ENCODE results near the gene FAM163B.

The FAM163B gene

DNA sequence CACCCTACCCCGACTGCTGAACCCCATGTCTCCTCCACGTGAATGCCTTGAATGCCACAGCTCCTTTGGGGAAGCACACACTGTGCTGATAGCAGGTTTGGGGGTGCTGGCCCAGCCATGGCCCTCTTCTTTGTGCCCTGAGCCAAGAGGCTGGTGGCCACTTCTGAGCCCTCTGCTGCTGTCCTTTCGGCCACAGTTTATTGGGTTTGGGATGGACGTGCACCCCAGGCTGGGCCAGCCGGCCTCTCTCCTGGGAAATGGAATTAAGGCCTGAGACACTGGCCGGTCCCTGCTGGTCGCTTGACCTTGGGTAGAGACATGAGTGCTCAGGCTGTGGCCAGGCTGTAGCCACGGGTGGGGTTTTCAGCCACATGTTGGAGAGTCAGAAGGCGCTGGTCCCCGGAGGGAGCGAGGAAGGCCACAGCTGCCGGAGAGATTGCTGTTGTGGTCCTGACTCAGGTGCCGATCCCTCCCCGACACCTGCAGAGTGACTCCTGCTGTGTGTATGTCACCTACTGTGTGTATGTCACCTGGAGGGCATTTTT lies 26.6 kb downstream of the FAM163B start:
- no peak for DNase-seq (ENCODE audit: low read depth in 2 of 3, low spot score in 2 of 3)

DNA sequence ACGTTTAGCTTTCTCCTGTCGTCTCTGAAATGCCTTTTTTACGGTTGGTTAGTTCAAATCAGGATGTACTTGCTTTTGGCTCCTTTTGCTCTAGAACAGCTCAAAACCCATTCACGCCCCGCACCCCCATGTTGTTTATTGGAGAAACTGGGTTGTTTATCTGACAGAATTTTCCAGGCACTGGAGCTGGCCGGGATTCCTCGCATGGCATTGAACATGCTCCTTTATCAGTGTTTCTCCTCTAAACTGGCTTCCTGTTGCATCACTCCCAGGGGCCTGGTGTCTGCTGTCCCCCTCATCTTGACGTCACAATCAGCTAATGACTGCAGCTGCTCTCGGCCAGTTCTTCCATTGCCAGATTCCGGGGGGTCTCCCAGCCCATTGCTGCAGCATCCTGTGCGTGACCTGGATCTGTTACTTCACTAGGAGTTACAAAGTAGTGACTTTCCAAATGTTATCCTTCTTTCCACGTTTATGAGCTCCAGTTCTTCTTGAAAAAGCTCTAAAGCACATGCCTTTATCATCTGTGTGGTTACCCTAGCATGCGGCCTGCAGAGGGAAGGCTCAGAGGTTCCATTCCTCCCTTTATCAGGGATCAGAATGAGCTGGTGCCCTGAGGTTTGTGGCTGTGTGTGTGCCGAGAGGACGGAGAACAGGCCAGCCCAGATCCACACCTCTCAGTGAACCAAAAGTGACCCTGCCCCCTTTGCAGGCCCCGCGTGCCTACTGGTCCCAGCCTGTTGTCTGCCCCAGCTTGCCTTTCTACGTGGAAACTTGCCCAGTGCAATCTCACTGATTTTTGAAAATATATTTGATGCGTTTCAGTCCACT lies 27.5 kb downstream of the FAM163B start:
- no peak for DNase-seq (ENCODE audit: low read depth in 2 of 3, low spot score in 2 of 3)

DNA sequence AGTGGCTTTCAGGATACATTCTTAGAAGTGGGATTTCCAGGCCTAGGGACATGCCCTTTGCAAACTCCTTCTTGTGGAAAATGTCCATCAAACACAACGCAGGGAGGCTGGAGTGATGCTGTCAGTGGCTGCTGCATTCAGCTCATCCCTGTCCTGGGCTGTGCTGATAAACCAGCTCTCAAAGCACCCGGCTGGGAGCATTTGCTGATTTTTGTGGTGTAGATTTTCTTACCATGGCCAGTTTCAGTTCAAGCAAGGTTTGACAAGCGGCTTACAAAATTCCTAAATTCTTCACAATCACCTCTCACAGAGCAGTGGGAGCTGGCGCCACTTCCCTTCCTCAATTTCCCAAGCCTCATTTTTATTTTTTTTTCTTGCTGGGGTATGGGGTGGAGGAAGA lies 28.2 kb downstream of the FAM163B start:
- no peak for DNase-seq (ENCODE audit: low read depth in 2 of 3, low spot score in 2 of 3)

DNA sequence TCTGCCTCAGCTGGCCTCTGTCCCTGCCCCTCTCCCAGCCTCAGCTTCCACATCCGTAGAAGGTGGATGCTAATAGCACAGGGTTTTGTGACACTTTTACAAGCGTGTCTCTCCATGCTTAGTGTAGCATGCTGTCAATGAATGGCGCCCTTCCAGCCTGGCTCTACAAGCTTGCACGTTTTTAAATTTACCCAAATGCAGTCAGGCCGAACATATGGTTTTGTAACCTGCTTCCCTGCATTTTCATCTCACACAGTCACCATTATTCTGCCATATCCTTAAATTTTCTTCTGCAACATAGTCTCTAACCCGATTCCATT lies 28.8 kb downstream of the FAM163B start:
- DNase-seq (ENCODE audit: low read depth in 2 of 3, low spot score in 2 of 3) = no peak

DNA sequence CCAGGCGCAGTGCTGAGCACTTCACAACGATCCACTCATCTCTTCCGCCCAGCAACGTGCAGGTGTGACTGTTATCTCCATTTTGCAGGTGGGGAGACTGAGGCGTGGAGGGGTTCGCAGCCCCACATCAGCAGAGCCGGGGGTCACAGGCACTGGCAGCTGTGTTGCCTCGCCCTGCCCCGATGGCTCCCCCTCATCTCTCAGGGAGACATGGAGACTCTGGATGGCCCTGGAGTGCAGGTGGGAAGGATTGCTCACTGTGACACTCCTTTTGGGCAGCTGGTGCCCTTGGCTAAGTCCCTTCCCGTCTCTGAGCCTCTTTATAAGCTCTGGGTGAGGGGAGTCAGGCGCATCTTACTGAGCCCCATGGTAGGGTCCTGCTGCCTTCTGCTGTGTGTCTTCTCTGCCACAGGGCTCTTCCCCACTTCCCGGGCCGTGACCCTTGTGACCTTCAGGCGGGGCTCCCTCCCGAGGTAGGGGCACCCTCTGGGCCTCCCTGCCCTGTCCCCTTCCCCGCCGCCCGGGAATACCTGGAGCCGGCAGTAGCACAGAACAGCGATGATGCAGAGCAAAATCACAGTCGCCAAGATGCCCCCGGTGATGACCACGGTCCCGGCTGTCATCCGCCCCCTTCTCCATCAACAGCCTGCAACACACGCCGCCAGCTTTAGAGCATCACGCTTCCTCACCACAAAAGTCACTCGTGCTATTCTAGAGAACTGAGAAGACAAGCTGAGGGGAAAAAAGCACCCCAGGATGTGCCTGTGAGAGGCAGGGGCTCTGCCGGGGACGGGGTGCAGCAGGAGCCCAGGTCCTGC lies 29.4 kb downstream of the FAM163B start:
- no peak for DNase-seq (ENCODE audit: low read depth in 2 of 3, low spot score in 2 of 3)

DNA sequence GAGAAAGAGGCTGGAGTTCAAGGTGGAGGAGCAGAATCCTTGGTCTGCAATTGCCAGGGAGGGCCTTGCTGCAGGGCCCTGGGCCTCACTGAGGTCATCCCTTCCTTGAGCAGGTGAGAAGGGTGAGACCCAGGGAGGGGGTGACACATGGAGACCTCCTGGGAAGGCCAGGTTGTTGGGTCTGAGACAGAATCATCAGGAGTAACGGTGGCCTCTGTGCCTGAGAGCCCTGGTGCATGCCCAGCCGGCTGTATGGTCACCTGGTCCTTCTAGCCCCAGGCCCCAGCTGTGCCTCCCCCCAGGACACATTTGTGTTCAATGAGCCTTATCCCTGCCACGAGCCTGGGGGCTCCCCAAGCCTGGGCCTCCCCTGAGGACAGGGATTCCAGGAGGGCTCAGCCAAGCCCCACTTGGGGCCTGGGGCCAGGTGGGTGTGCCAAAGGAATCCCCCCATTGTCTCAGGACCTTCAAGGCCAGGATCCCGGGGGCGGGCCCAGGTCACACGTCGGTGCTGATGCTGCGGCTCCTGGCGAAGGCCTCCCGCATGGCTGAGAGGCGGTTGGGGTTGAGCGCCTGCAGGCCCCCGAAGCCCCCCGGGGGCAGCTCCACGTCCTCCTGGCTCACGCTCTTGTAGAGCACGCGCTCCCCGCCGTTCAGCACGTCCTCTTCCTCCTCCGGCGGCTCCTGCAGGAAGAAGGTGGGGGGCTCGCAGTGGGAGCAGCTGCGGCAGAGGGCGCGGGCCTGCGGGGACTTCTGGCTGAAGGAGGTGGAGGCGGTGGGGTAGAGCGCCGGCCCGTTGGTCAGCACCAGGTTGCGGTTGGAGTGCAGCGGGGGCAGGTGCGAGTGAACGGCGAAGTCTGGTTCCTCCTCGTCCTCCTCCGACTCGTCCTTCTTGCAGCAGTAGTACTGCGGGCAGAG lies 30.4 kb downstream of the FAM163B start:
- no peak for DNase-seq (ENCODE audit: low read depth in 2 of 3, low spot score in 2 of 3)

DNA sequence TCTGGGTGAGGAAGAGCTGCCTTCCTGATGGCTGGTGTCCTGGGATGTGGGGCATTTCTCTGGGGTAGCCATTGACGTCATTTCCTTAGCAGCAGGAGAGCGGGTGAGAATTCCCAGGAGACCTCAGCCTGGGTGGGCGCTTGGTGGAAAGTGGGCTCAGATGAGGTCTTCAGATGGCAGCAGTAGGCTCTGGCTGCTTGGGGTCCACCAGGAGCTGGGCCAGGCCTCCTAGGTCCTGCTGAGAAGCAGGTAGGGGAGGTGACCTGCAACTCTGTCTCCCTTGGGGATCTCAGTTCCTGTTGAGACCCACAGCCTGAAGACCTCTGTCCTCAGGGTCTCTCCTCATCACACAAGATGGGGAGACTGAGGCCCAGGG lies 31.5 kb downstream of the FAM163B start:
- no peak for DNase-seq (ENCODE audit: low read depth in 2 of 3, low spot score in 2 of 3)

DNA sequence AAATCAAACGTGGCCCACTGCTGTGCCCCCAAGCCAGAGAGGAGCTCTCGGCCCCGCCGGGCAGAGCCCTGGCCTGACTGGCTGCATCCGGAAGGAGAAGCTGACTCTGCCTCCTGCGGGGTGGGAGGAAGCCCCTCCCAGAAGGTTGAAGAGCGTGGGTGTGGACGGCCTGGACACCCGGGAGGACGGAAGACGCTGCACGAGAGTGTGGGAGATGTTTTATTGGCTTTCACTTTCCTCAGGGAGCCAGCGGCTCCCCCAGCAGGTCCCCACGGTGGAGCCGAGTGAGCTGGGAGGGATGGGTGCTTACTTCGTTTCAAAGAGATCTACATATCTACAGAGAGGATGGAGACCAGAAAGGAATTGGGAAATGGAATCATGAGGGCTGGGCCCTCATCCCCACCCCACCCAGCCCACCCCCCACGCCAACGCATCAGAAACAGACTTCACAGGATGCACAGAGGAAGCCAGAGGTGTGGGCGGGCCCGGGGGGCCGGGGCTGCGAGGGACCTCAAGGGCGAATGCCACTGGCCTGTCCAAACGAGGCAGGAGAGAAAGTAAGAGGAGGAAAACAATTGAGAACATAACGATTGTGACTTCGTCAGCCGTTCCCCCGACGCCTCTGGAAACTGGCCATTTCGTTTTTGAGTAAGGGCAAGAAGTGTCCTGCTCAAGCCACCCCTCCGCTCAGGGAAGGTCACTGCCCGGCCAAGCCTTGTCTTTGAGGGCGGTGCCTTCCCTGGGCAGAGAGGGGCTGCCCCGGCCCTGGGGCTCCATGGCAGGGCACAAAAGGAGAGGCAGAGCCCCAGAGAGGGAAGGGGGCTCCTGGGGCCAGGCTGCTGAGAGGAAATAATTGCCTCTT lies 32.1 kb downstream of the FAM163B start:
- no peak for DNase-seq (ENCODE audit: low read depth in 2 of 3, low spot score in 2 of 3)

DNA sequence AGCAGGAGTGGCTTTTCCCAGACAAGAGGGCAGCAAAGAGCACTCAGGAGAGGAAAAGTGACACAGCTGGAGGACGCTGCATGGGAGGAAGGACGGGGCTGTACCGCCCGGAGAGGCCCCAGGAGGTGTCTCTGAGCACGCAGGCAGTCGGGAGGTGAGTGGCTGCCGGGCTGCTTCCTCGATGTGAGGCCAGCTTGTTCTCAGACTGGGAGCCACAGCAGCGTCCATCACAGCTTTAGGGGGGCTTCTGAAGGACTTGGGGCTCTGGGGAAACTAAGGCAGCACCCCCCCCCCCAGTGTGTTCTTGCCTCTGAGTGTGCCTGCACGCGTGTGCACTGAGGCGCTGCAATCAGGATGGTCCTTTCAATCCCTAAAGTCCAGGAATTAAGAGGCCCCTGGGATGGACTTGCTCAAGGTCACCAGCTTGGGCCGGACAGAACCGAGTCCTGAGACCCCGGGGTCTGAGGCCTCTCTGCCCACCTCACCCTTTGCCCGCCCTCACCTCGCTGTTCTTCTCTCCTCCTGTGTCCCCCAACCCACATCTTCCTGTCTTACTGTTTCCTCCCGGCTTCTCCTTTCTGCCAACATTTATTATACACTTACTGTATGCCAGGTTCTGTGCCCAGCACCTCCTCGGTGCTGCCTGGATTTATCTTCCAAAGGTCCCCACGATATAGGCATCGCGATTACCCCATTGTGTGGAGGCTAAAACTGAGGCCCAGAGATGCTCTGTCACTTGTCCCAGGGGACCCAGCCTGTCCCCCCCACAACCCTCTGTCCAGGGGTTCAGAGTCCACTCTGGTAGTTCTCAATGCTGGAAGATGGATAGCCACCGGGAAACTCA lies 32.9 kb downstream of the FAM163B start:
- DNase-seq (ENCODE audit: low read depth in 2 of 3, low spot score in 2 of 3) = no peak

DNA sequence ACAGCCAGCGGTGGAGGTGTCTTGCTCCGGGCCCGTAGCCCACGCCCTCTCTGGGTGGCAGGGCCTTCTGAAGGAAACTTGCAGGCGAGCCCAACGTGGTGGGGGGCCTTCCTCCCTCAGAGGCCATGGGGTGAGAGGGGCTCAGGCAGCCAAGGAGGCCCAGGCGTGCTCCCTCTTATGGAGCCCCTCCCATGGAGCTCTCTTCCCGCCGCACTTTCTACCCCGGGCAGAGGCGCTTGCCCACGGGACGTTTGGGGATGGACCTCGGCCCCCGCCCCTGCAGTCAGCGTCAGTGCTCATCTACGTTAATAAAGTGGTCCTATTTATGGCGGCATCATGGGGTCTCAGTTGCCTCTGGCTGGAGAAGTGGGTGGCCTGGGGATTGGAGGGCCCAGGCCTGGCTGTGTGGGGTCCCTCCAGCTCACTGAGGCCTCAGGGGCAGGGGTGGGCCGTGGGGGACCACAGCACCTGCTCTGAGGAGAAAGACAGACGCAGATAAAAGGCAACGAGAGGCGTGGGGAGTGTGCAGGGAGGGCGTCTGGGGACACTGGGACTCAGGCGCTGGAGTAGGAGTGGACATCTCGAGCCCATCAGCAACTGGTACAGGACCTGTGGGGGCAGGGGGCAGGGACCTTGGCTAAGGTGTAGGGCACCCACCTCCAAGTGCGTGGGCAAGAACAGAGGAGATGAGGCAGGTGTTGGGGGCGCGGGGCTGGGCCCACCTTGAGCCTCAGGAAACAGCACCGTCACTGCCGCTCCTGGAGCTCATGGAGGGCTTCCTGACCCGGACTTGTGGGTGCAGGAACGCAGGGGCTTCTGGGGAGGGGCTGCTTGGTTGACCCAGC lies 33.8 kb downstream of the FAM163B start:
- no peak for DNase-seq (ENCODE audit: low read depth in 2 of 3, low spot score in 2 of 3)

DNA sequence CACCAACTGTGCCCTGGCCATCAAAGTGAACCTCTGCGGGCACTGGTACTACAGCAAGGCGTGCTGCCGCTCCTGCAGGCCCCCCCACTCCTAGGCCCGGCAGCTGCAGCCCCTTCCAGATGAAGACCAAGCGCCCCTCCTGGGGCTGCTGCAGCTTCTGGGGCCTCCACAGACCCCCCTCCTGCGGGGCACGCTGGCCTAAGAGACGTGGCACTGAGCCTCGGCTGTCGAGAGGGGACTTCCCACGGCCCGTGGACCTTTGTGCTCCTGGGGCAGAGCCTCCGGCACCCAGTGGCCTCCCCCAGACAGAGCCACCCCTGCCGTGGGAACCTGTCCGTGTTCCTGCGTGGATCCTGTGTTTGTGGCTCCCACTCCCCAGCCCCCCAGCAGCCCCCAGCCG lies 34.4 kb downstream of the FAM163B start:
- no peak for DNase-seq (ENCODE audit: low read depth in 2 of 3, low spot score in 2 of 3)

DNA sequence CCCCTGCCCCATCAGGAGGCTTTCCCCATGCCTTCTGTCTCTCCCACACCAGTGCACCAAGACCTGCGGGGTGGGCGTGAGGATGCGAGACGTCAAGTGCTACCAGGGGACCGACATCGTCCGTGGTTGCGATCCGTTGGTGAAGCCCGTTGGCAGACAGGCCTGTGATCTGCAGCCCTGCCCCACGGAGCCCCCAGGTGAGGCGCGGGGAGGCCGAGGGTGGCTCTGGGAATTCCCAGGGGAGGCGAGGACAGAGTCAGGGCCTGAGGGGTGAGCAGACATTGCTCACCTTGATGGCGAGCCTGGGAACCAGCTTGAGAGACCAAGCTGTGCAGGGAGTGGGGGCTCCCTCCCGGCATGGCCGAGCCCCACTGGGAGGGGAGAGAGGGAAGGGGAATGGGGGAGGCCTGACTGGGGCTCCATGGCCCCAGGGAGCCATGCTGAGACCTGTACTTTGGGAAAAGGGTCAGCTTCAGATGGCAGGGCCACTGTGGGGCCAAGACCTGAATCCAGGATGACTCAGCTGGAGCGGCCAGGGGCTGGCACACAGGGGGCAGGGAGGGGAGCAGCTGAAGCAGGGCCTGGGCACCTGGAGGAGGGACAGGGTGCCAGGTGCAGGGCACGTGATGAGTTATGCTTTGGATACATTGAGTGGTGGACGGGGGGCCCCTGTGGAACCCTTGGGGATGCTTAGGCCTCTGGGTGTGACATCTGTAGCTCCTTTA lies 35.2 kb downstream of the FAM163B start:
- no peak for DNase-seq (ENCODE audit: low read depth in 2 of 3, low spot score in 2 of 3)

DNA sequence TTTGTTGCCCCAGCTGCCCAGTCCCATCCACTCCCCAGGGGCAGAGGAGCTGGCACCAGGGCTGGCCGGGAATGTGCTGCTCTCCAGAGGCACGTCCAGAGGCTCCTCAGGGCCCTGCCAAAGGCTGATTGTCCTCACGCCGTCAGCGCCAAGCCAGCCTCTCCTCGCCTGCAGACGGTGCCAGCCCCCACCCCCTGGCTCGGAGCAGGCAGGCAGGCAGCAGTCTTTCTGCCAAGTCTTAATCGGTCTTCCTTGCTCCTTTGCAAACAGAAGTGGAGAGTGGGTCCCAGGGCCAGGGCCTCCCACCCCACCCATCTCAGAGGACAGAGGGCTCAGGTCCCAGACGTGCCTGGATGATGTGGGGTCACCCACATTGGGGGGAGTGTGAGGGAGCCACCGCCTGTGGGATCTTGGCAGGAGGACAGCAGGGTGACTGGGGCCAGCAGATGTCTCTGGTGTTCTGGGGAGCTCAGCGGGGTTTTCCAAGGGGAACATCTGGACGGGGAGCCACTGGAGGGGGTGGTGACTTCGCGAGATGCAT lies 36.3 kb downstream of the FAM163B start:
- no peak for DNase-seq (ENCODE audit: low read depth in 2 of 3, low spot score in 2 of 3)

DNA sequence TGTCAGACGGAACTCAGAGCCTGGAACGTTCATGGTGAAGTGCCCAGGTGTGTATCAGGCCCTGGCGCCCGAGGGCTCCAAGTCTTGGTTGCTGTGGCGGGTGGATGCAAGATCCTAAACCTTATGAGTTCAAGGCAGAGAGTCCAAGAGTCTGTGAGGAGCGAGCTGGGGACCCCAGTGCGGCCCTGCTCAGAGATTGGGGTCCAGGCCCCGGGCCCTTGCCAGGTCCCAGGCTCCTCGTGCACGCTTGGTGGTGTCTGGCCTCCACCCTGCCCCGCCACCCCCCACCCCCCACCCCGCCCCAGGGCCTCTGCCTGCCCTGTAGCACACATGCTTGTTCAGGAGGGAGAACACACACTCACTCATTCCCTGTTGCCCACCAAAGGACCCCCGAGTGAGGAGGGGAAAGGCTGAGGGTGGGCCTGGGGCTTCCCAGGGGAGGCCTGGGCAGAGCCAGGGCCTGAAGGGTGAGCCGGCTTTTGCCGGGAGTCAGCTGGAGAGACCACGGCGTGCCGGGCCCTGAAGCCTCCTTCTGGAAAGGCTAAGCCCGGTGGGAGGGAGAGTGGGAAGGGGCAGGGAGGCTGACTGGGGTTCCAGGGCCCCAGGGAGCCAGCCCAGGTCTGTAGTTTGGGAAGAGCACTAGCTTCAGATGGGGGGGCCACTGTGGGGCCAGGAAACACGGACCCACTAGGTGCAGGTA lies 37.1 kb downstream of the FAM163B start:
- no peak for DNase-seq (ENCODE audit: low read depth in 2 of 3, low spot score in 2 of 3)

DNA sequence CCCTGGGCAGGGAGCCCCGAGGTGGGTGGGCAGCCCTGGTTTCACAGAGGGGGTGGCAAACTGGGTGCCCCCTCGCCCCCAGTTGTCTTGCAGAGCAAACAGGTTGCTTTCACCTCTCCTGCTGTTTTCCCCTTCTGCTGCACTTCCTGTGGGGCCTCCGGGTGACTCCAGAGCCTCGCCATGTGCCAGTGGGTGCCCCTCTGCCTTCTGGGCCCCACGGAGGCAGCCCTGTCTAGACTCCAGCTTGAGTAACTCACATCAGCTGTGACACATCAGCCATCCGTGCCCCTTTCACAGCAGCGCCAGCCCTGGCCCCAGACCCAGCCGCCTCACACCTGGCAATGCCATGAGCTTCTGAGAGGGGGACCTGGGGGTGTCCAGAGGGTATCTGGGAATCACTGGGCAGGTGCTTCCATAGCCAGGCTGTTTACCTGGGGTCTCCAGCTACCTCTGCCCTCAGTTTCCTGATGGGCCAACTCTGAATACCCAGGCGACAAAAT lies 37.7 kb downstream of the FAM163B start:
- DNase-seq (ENCODE audit: low read depth in 2 of 3, low spot score in 2 of 3) = no peak

DNA sequence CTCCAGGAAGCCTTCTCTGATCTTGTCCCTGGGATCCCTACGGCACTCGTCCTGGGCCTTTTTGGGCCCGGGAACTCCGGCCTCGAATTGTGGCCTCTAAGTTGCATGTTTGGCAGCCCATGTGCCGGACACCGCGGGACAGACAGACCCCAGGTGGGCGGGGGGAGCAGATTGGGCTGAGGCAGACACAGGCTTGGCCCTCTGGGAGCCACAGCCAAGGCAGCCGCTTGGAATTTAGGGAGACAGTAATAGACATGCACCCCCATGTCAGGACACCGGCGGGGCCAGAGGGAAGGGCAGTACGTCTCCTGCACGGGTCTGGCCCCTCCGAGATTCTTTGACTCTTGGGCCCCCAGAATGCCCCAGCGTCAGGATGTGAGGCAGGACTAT lies 38.5 kb downstream of the FAM163B start:
- DNase-seq (ENCODE audit: low read depth in 2 of 3, low spot score in 2 of 3) = no peak

All from activated CD8-positive, alpha-beta memory T cell treated with anti-CD3 and anti-CD28 coated beads for 48 hours (primary cell).